Ishikawa (cell line): Measurements from ENCODE around the gene STAT2.

Experiments used
- CEBPB ChIP-seq: IDR thresholded peaks from 2 replicates; pipeline ENCODE4 v1.6.1; 2012
- EP300 ChIP-seq: IDR thresholded peaks from 2 replicates; pipeline ENCODE4 v1.6.1; 2012; ENCODE audit warnings: borderline replicate concordance
- REST ChIP-seq: IDR thresholded peaks from 2 replicates; pipeline ENCODE4 v1.6.1; 2012; ENCODE audit warnings: low read depth, mild to moderate bottlenecking
- TAF1 ChIP-seq: IDR thresholded peaks from 2 replicates; pipeline ENCODE4 v1.6.1; 2012; ENCODE audit warnings: low read depth, mild to moderate bottlenecking
- TEAD4 ChIP-seq: IDR thresholded peaks from 2 replicates; pipeline ENCODE4 v1.6.1; 2012
- USF1 ChIP-seq: IDR thresholded peaks from 2 replicates; pipeline ENCODE4 v1.6.1; 2012
- ZBTB7A ChIP-seq: IDR thresholded peaks from 2 replicates; pipeline ENCODE4 v1.6.1; 2012; ENCODE audit warnings: low read depth

GRCh38 chr12:56358836-56359532, 923 bp downstream of the STAT2 start:
- TF ChIP-seq EP300 (no peak), CEBPB (no peak), ZBTB7A (no peak), TEAD4 (no peak), USF1 (no peak), REST (no peak), TAF1 (no peak)
